GM20000 (cell line): Measurements from ENCODE around the gene EGFL7.
A peak's percentile ranks its signal among the peaks of the same experiment; 100 is the strongest.

Source experiments
- DNase-seq: peaks from one replicate; pipeline ENCODE4 v3.0.0; 2012; ENCODE audit warnings: low spot score
- TF ChIP-seq, protein P1 (sequence below): IDR thresholded peaks from 2 replicates; pipeline ENCODE4 v1.5.1; 2012; ENCODE audit warnings: mild to moderate bottlenecking, control low read depth; ENCODE audit errors: extremely low read depth, missing control alignments

EGFL7 gene

DNA sequence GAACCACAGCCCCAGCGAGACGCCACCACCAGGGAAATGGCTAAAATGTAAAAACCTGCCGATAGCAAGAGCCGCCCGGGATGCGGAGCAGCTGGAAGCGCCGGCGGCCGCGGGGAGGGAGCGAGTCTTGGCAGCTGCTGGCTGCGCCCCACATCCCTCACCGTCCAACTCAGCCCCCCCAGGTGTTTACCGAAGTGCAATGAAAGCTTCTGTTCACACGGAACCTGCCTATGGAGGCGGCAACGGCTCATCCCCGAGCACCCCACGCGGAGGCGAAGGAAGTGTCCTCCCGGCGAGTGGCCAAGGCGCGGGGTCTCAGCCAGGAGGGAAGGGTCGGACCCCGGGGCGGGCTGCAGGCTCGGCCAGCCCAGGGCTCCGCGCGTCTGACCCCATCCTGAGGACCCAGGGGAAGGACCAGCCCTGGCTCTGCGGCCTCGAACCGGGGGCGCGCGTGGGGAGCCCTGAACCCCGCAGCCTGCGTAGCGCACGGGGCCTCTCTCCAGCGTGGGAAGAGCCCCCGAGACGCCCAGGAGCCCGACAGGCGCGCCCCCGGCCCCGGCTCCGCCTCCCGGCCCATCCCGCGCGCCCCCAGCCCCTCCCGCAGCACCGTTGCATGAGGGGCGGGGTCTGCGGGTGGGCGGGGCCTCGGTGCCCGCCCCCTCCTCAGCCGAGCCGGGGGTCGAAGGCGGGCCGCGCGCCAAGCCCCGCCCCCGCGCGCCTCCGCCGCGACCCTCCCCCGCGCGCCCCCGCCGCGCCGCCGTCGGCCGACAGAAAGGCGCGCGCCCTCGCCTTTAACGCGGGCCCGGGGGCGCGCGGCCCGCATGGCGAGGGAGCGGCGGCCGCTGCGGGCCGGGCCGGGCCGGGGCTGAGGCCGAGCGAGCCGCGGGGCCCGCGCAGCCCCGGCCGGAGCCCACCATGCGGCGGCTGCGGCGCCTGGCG, 49.3 kb downstream of the EGFL7 start, which contains the start of gene DIPK1B:
DIPK1B (plus strand) TSS at position 822 of the 939 bp plus-strand sequence; CDS start at position 916, 94 bp downstream.
- TF ChIP-seq, protein P1, sequence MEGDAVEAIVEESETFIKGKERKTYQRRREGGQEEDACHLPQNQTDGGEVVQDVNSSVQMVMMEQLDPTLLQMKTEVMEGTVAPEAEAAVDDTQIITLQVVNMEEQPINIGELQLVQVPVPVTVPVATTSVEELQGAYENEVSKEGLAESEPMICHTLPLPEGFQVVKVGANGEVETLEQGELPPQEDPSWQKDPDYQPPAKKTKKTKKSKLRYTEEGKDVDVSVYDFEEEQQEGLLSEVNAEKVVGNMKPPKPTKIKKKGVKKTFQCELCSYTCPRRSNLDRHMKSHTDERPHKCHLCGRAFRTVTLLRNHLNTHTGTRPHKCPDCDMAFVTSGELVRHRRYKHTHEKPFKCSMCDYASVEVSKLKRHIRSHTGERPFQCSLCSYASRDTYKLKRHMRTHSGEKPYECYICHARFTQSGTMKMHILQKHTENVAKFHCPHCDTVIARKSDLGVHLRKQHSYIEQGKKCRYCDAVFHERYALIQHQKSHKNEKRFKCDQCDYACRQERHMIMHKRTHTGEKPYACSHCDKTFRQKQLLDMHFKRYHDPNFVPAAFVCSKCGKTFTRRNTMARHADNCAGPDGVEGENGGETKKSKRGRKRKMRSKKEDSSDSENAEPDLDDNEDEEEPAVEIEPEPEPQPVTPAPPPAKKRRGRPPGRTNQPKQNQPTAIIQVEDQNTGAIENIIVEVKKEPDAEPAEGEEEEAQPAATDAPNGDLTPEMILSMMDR: no peak
- DNase-seq: no peak

DNA sequence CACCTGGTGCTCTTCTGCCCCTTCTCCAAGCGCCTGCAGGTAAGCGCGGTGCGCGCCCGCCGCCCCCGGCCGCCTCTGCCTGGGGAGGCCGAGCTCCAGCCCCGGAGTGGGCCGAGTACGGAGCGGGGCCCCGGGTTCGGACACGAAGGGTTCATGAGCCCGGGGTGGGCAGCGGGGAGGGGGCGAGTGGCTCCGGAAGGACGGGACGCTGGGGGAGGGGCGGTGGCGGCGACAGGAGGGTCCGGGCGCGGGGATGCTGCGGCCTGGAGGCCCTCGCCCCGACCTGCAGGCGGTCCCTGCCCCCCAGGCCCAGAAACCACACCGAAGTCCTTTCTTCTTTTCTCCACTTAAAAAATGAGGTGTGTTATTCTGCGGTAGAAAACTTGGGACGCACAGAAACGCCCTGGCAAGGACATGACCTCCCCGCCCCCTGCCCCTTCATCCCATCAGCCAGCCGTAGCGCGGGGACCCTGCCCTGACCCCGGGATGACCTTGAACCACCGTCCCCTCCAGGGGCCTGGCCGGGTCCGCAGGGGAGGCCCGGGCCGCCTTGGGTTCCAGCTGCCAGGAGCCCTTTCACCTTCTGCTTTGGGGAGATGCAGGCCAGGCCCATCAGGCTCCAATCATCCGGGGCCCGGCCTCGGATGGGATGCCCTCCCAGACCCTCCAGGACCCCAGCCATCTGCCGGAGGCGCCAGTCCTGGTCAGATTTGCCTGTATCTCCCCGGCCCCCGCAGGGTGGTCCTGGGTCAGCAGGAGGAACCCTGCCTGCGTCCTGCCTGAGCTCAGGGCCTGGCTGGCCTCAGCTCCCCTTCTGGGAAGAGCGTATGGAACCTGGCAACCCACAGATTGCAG, 50.2 kb downstream of the EGFL7 start:
- DNase-seq: no peak
- TF ChIP-seq, protein P1: no peak

DNA sequence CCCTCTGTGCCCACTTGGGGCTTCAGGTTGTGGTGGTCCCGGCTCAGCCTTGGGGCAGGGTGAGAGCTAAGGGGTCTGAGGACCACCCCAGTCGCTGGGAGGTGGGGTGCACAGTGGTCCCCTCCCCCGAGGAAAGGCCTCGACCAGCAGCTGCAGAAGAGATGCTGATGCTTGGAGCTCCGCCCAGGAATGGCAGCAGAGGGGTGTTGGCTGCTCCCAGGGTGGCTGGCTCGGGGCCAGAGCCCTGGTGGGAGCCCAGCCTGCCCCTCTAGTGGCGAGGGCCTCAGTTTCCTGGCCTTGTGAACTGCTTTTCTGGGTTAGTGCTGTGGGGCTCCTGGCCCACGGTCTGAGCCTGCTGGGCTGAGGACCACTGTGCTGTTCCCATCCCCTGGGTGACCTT, 50.8 kb downstream of the EGFL7 start:
- peak; percentile 52 for DNase-seq
- TF ChIP-seq, protein P1: no peak

DNA sequence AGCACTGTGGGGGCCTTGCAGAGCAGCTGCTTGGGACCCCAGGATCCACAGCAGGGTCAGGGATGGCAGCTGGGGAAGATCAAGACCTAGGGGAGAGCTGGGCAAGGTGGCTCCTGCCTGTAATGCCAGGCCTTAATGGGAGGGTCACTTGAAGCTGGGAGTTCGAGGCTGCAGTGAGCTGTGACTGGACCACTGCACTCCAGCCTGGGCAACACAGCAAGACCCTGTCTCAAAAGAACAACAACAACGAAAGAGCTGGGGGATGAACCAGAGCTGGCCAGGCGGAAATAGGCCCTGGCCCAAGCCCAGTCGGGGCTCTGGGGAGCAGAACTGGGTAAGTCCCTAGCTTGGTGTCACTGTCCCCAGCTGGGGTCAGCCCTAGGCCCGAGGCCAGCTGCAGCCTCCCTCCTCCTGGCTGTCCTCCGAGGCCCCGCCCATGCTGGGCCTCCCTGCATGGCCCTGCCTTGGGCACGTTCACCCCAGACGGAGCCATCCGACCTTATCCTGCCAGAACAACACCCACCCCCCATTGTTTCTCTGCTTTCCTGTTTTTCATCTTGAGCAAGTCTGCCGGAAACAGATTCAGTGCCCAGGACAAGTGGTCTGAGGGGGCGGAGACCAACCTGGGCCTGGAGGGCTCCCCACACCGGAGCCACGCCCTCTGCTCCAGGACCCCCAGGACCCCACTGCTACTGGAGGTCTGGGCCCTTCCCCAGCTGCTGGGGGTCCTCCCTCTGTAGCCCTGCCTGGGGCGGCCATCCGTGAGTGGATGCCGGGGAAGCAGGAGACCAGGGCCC, 51.6 kb downstream of the EGFL7 start:
- DNase-seq: no peak
- TF ChIP-seq, protein P1: no peak

DNA sequence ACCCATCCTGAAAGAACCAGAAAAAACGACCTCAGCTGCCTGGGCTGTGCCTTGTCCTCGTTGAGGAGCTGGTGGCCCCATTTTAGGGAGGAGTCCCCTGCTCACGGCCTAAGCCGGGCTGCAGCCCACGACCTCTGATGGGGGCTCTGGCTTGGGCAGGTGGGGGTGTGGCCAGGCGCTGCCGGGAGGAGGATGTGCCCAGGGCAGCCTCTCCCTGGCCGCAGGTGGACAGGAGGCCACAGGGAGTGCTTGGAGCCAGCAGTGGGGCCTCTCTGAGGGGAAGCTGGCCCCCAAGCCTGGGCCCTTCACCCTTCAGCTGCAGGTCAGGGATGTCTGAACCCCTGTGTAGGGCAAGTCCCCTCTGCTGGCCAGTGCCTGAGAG, 52.2 kb downstream of the EGFL7 start:
- no peak for DNase-seq
- TF ChIP-seq, protein P1: no peak

DNA sequence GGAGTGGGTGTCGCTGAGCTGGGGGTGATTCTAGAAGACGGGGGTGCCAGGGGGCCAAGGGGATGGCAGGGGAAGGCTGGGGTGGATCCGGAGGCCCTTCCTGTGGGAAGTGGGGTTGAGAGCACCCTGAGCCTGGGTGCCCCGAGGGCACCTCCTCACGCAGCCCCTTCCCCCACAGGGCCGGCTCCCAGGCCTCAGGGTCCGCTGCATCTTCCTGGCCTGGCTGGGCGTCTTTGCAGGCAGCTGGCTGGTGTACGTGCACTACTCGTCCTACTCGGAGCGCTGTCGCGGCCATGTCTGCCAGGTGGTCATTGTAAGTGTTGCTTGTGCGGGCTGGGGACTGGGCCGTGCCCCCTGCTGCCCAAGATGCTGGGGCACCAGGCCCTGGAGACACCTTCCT, 54.7 kb downstream of the EGFL7 start:
- TF ChIP-seq, protein P1: no peak
- no peak for DNase-seq
